HepG2 (cell line): ENCODE data around the gene PSMD1. TPM values are rescaled to one million over a fixed set of nuclear protein-coding genes. Genes with fewer than 3 reads are reported as not detected.

ENCODE experiments used
- AHR ChIP-seq: IDR thresholded peaks from 2 replicates; pipeline ENCODE4 v1.6.1; 2018; ENCODE audit warnings: missing genetic modification reagents, missing compliant biosample characterization
- ARID4A ChIP-seq: sonication (generic); formaldehyde crosslinking; IDR thresholded peaks from 2 replicates; pipeline ENCODE4 v1.5.0; 2020; ENCODE audit warnings: mild to moderate bottlenecking, missing genetic modification reagents, borderline replicate concordance
- ETV5 ChIP-seq: IDR thresholded peaks from 2 replicates; pipeline ENCODE4 v1.6.1; 2018; ENCODE audit warnings: missing biosample characterization, missing genetic modification reagents, inconsistent platforms, borderline replicate concordance
- FOSL2 ChIP-seq: sonication (generic); formaldehyde crosslinking; IDR thresholded peaks from 2 replicates; pipeline ENCODE4 v1.4.0; 2020; ENCODE audit warnings: missing genetic modification reagents
- KDM5B ChIP-seq: sonication (generic); formaldehyde crosslinking; IDR thresholded peaks from 2 replicates; pipeline ENCODE4 v1.4.0; 2020; ENCODE audit warnings: missing genetic modification reagents, mild to moderate bottlenecking, borderline replicate concordance
- NRL ChIP-seq: sonication (generic); formaldehyde crosslinking; IDR thresholded peaks from 2 replicates; pipeline ENCODE4 v1.5.0; 2020; ENCODE audit warnings: missing genetic modification reagents, mild to moderate bottlenecking, moderate library complexity, borderline replicate concordance
- POGZ ChIP-seq: sonication (generic); formaldehyde crosslinking; IDR thresholded peaks from 2 replicates; pipeline ENCODE4 v1.4.0; 2020; ENCODE audit warnings: mild to moderate bottlenecking, missing genetic modification reagents
- POLR2A ChIP-seq, 2 experiments: IDR thresholded peaks; 2 replicates each; pipeline ENCODE4 v1.6.1; 2011; ENCODE audit warnings: low read depth in 2 of 2, low read length in 2 of 2, mild to moderate bottlenecking in 1 of 2, moderate library complexity in 1 of 2; ENCODE audit not compliant: insufficient read depth in 1 of 2
- RXRB ChIP-seq: IDR thresholded peaks from 2 replicates; pipeline ENCODE4 v1.6.1; 2016; ENCODE audit warnings: borderline replicate concordance, missing genetic modification reagents, missing compliant biosample characterization
- TEAD3 ChIP-seq: optimal IDR thresholded peaks from 2 replicates; pipeline ENCODE3; 2016; ENCODE audit warnings: borderline replicate concordance
- ZFY ChIP-seq: sonication (generic); formaldehyde crosslinking; IDR thresholded peaks from 2 replicates; pipeline ENCODE4 v1.4.0; 2020; ENCODE audit warnings: missing genetic modification reagents
- ZNF264 ChIP-seq: sonication (generic); formaldehyde crosslinking; IDR thresholded peaks from 2 replicates; pipeline ENCODE4 v1.4.0; 2020; ENCODE audit warnings: missing genetic modification reagents
- ZNF501 ChIP-seq: sonication (generic); formaldehyde crosslinking; IDR thresholded peaks from 2 replicates; pipeline ENCODE4 v1.5.1; 2020; ENCODE audit warnings: mild to moderate bottlenecking, moderate library complexity, missing genetic modification reagents
- ZNF687 ChIP-seq: sonication (generic); formaldehyde crosslinking; IDR thresholded peaks from 2 replicates; pipeline ENCODE4 v1.5.1; 2020; ENCODE audit warnings: mild to moderate bottlenecking, missing genetic modification reagents, moderate library complexity
- ZSCAN25 ChIP-seq: sonication (generic); formaldehyde crosslinking; IDR thresholded peaks from 2 replicates; pipeline ENCODE4 v1.8.0; 2022; ENCODE audit warnings: mild to moderate bottlenecking, missing genetic modification reagents
- polyA plus RNA-seq, 8 experiments: library from polyadenylated mRNA; depleted of rRNA in 3 of 8; stranded (reverse) in 7 of 8; unstranded in 1 of 8; fragments of >200 nt; fragmentation: Illumina TruSeq in 4 of 8; extraction: Trizol in 4 of 8; gene quantifications; 2 replicates each; pipeline versions ENCODE4 v1.2.1 to v1.2.3, GENCODE V29; 2011 to 2016; ENCODE audit warnings: low read depth in 4 of 8, missing spikeins in 1 of 8, mixed read lengths in 1 of 8; ENCODE audit not compliant: insufficient read depth in 1 of 8
- total RNA-seq, 5 experiments: library from RNA; depleted of rRNA; stranded (reverse); fragments of >200 nt; fragmentation: Illumina TruSeq; extraction: Trizol; gene quantifications; 2 replicates each; pipeline ENCODE4 v1.2.3, GENCODE V29; 2016; ENCODE audit warnings: low read depth in 1 of 5
- TF ChIP-seq, protein P1 (sequence below): IDR thresholded peaks from 2 replicates; pipeline ENCODE4 v1.6.1; 2016
- TF ChIP-seq, protein P2 (sequence below): IDR thresholded peaks from 2 replicates; pipeline ENCODE4 v1.6.1; 2012; ENCODE audit warnings: low read depth, low read length, improper control_type of control experiment

PSMD1 gene
- total and polyA plus RNA-seq, 2 of the 13 experiments (the other 11 are each of a cell fraction or from before 2014, with no cell fraction given) = 136 to 191 TPM

- TF ChIP-seq, protein P1, sequence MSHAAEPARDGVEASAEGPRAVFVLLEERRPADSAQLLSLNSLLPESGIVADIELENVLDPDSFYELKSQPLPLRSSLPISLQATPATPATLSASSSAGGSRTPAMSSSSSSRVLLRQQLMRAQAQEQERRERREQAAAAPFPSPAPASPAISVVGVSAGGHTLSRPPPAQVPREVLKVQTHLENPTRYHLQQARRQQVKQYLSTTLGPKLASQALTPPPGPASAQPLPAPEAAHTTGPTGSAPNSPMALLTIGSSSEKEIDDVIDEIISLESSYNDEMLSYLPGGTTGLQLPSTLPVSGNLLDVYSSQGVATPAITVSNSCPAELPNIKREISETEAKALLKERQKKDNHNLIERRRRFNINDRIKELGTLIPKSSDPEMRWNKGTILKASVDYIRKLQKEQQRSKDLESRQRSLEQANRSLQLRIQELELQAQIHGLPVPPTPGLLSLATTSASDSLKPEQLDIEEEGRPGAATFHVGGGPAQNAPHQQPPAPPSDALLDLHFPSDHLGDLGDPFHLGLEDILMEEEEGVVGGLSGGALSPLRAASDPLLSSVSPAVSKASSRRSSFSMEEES = 0 out of 2 replicates have a peak, but pooled peaks have one; percentile 15
- peak; percentile 61; the same call in 1 of the 2 replicates for TF ChIP-seq ZNF501 (CRISPR knock-in tag)
- TF ChIP-seq ETV5 (CRISPR knock-in tag) = peak; percentile 55; the same call in 1 of the 2 replicates
- TF ChIP-seq FOSL2 (CRISPR knock-in tag) = peak; percentile 78
- no peak for TF ChIP-seq KDM5B (CRISPR knock-in tag)
- 0 out of 2 replicates have a peak, but pooled peaks have one; percentile 18 for TF ChIP-seq POGZ (CRISPR knock-in tag)
- TF ChIP-seq NRL (CRISPR knock-in tag) = peak; percentile 35; the same call in 1 of the 2 replicates
- peak; percentile 9; the same call in 1 of the 2 replicates for TF ChIP-seq ARID4A (CRISPR knock-in tag)
- peak; percentile 86; the same call in 1 of the 2 replicates for TF ChIP-seq AHR (CRISPR knock-in tag)
- no peak for TF ChIP-seq POLR2A (IDR thresholded peaks at IDR 0.05; ENCODE audit: insufficient read depth in 1 of 2, low read depth in 2 of 2, low read length in 2 of 2)
- TF ChIP-seq ZFY = peak; percentile 63
- peak; percentile 76 for TF ChIP-seq TEAD3 (CRISPR knock-in tag)
- TF ChIP-seq ZNF264 (CRISPR knock-in tag) = peak; percentile 21; the same call in 1 of the 2 replicates
- TF ChIP-seq, protein P2, sequence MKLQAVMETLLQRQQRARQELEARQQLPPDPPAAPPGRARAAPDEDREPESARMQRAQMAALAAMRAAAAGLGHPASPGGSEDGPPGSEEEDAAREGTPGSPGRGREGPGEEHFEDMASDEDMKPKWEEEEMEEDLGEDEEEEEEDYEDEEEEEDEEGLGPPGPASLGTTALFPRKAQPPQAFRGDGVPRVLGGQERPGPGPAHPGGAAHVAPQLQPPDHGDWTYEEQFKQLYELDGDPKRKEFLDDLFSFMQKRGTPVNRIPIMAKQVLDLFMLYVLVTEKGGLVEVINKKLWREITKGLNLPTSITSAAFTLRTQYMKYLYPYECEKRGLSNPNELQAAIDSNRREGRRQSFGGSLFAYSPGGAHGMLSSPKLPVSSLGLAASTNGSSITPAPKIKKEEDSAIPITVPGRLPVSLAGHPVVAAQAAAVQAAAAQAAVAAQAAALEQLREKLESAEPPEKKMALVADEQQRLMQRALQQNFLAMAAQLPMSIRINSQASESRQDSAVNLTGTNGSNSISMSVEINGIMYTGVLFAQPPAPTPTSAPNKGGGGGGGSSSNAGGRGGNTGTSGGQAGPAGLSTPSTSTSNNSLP = no peak
- no peak for TF ChIP-seq ZSCAN25 (CRISPR knock-in tag)
- TF ChIP-seq RXRB = peak; percentile 90
- peak; percentile 85 for TF ChIP-seq ZNF687
Measured at GRCh38 chr2:231181860-231182512, 125.3 kb downstream of the PSMD1 start (continued).
